ENCODE results near the gene SLC25A47.
"Not testable (repeated sequence)": the region's sequence is repeated elsewhere in the genome, so short reads cannot be mapped to it uniquely, and the experiment has no call there.

Gene SLC25A47

GRCh38 chr14:100307766-100308426, 15.2 kb upstream of the SLC25A47 start:
- peaks cover 66% of the 10 kb centered on the region for H3K4me1 Mint-ChIP-seq
- no peaks in the 10 kb centered on the region for H3K36me3 Mint-ChIP-seq
- H3K27ac Mint-ChIP-seq: no peak overlapping the region
- no peaks in the 10 kb centered on the region for H3K9me3 Mint-ChIP-seq
- ATAC-seq: no peak
- H3K27me3 Mint-ChIP-seq: no peaks in the 10 kb centered on the region
- H3K4me3 Mint-ChIP-seq: peak overlapping the region; percentile 91

GRCh38 chr14:100308427-100308792, 14.7 kb upstream of the SLC25A47 start:
- peaks cover 61% of the 10 kb centered on the region for H3K4me1 Mint-ChIP-seq
- not testable (repeated sequence) for H3K27me3 Mint-ChIP-seq, H3K4me3 Mint-ChIP-seq, H3K9me3 Mint-ChIP-seq, H3K27ac Mint-ChIP-seq, ATAC-seq, H3K36me3 Mint-ChIP-seq

- no peaks in the 10 kb centered on the region for H3K27me3 Mint-ChIP-seq
- peaks cover 54% of the 10 kb centered on the region for H3K4me1 Mint-ChIP-seq
- no peaks in the 10 kb centered on the region for H3K9me3 Mint-ChIP-seq
- H3K4me3 Mint-ChIP-seq: no peak overlapping the region
- ATAC-seq: no peak
- H3K27ac Mint-ChIP-seq: no peak overlapping the region
- no peaks in the 10 kb centered on the region for H3K36me3 Mint-ChIP-seq
These were observed 14.0 kb upstream of the SLC25A47 start for GRCh38 chr14:100309028-100309737.

- Mint-ChIP-seq H3K4me3 (peak overlapping the region; percentile 28), H3K27ac (peak overlapping the region; percentile 72), H3K4me1 (peaks cover 36% of the 10 kb centered on the region)
- H3K27me3 Mint-ChIP-seq, H3K36me3 Mint-ChIP-seq, H3K9me3 Mint-ChIP-seq: not testable (repeated sequence)
- peak; percentile 53 for ATAC-seq
These were observed 10.8 kb upstream of the SLC25A47 start for GRCh38 chr14:100312110-100312876.

- no peak overlapping the region for H3K4me3 Mint-ChIP-seq
- no peaks in the 10 kb centered on the region for H3K36me3 Mint-ChIP-seq
- H3K4me1 Mint-ChIP-seq: peaks cover 34% of the 10 kb centered on the region
- ATAC-seq: peak; percentile 9
- H3K9me3 Mint-ChIP-seq: peaks cover 7% of the 10 kb centered on the region
- no peaks in the 10 kb centered on the region for H3K27me3 Mint-ChIP-seq
- peak overlapping the region; percentile 72 for H3K27ac Mint-ChIP-seq
These were observed 10.2 kb upstream of the SLC25A47 start for GRCh38 chr14:100312877-100313400.

GRCh38 chr14:100313464-100314230, 9.5 kb upstream of the SLC25A47 start:
- H3K9me3 Mint-ChIP-seq: peaks cover 7% of the 10 kb centered on the region
- no peaks in the 10 kb centered on the region for H3K27me3 Mint-ChIP-seq
- H3K36me3 Mint-ChIP-seq: no peaks in the 10 kb centered on the region
- H3K4me1 Mint-ChIP-seq: peaks cover 32% of the 10 kb centered on the region
- ATAC-seq: no peak
- peak overlapping the region; percentile 72 for H3K27ac Mint-ChIP-seq
- H3K4me3 Mint-ChIP-seq: no peak overlapping the region

GRCh38 chr14:100314724-100315123, 8.4 kb upstream of the SLC25A47 start:
- Mint-ChIP-seq H3K4me3 (no peak overlapping the region), H3K27me3 (no peaks in the 10 kb centered on the region), H3K27ac (no peak overlapping the region), H3K9me3 (peaks cover 7% of the 10 kb centered on the region), H3K4me1 (peaks cover 28% of the 10 kb centered on the region), H3K36me3 (no peaks in the 10 kb centered on the region)
- ATAC-seq: no peak

- Mint-ChIP-seq H3K27ac (peak overlapping the region; percentile 82), H3K36me3 (no peaks in the 10 kb centered on the region), H3K27me3 (no peaks in the 10 kb centered on the region), H3K4me3 (peak overlapping the region; percentile 76), H3K9me3 (peaks cover 7% of the 10 kb centered on the region), H3K4me1 (peaks cover 11% of the 10 kb centered on the region)
- no peak for ATAC-seq
These were observed 5.8 kb upstream of the SLC25A47 start for GRCh38 chr14:100317389-100317788.

GRCh38 chr14:100317912-100318808, 5.0 kb upstream of the SLC25A47 start:
- ATAC-seq: peak; percentile 92
- Mint-ChIP-seq H3K9me3 (peaks cover 7% of the 10 kb centered on the region), H3K27me3 (no peaks in the 10 kb centered on the region), H3K27ac (peak overlapping the region; percentile 82), H3K4me1 (peaks cover 6% of the 10 kb centered on the region), H3K4me3 (peak overlapping the region; percentile 76), H3K36me3 (no peaks in the 10 kb centered on the region)

GRCh38 chr14:100320157-100320856, 2.8 kb upstream of the SLC25A47 start:
- Mint-ChIP-seq H3K9me3 (peaks cover under 1% of the 10 kb centered on the region), H3K27ac (no peak overlapping the region), H3K4me3 (no peak overlapping the region), H3K27me3 (no peaks in the 10 kb centered on the region), H3K4me1 (peaks cover 6% of the 10 kb centered on the region), H3K36me3 (no peaks in the 10 kb centered on the region)
- ATAC-seq: no peak

GRCh38 chr14:100321473-100322137, 1.5 kb upstream of the SLC25A47 start:
- no peaks in the 10 kb centered on the region for H3K27me3 Mint-ChIP-seq
- no peaks in the 10 kb centered on the region for H3K36me3 Mint-ChIP-seq
- no peak overlapping the region for H3K4me3 Mint-ChIP-seq
- no peak for ATAC-seq
- H3K9me3 Mint-ChIP-seq: no peaks in the 10 kb centered on the region
- H3K27ac Mint-ChIP-seq: no peak overlapping the region
- peaks cover 6% of the 10 kb centered on the region for H3K4me1 Mint-ChIP-seq

GRCh38 chr14:100322138-100322957, 791 bp upstream of the SLC25A47 start:
- H3K27ac Mint-ChIP-seq: peak overlapping the region; percentile 31
- H3K36me3 Mint-ChIP-seq: no peaks in the 10 kb centered on the region
- no peak overlapping the region for H3K4me3 Mint-ChIP-seq
- H3K27me3 Mint-ChIP-seq: no peaks in the 10 kb centered on the region
- no peak for ATAC-seq
- no peaks in the 10 kb centered on the region for H3K9me3 Mint-ChIP-seq
- H3K4me1 Mint-ChIP-seq: peaks cover 6% of the 10 kb centered on the region

GRCh38 chr14:100323942-100324307, 786 bp downstream of the SLC25A47 start:
- ATAC-seq: no peak
- H3K36me3 Mint-ChIP-seq: no peaks in the 10 kb centered on the region
- H3K27ac Mint-ChIP-seq: no peak overlapping the region
- H3K27me3 Mint-ChIP-seq: no peaks in the 10 kb centered on the region
- H3K4me1 Mint-ChIP-seq: no peaks in the 10 kb centered on the region
- no peak overlapping the region for H3K4me3 Mint-ChIP-seq
- no peaks in the 10 kb centered on the region for H3K9me3 Mint-ChIP-seq
